Urinary bladder (tissue), 4 donors: ENCODE data around the gene LITAF. TPM values are rescaled to one million over a fixed set of nuclear protein-coding genes. Genes with fewer than 3 reads are reported as not detected.

Experiments
- DNase-seq: peaks from one replicate; pipeline ENCODE4 v3.0.0-alpha.2; 2015; ENCODE audit errors: extremely low spot score
- H3K27ac ChIP-seq: one replicate; pipeline ENCODE4 v1.5.1; 2013; ENCODE audit warnings: low read depth, mild to moderate bottlenecking, moderate library complexity
- H3K36me3 ChIP-seq: one replicate; pipeline ENCODE4 v1.6.1; 2013; ENCODE audit warnings: mild to moderate bottlenecking, moderate library complexity; ENCODE audit not compliant: insufficient read depth
- H3K4me1 ChIP-seq: one replicate; pipeline ENCODE4 v1.6.1; 2013; ENCODE audit warnings: mild to moderate bottlenecking, moderate library complexity; ENCODE audit not compliant: insufficient read depth
- H3K4me3 ChIP-seq: one replicate; pipeline ENCODE4 v1.5.1; 2013; ENCODE audit warnings: low read depth, low read length
- WGBS: extraction: QIAGEN DNeasy Blood & Tissue Kit; methylation state at CpG from one replicate; pipeline ENCODE4 v1.1.7; 2013; 5-methylcytosine and 5-hydroxymethylcytosine counted together
- polyA plus RNA-seq: library from polyadenylated mRNA; stranded (reverse); fragments of 200-250 nt; gene quantifications from one replicate; pipeline ENCODE4 v1.2.3, GENCODE V29; 2013
- total RNA-seq: library from RNA; depleted of rRNA; stranded (reverse); fragments of >200 nt; gene quantifications from one replicate; pipeline ENCODE4 v1.2.3, GENCODE V29; 2014
- donor health status: healthy with polysubstance abuse.
- donor health status: healthy.

Gene LITAF
- total and polyA plus RNA-seq, 2 donors: 69.7 to 120 TPM

DNA sequence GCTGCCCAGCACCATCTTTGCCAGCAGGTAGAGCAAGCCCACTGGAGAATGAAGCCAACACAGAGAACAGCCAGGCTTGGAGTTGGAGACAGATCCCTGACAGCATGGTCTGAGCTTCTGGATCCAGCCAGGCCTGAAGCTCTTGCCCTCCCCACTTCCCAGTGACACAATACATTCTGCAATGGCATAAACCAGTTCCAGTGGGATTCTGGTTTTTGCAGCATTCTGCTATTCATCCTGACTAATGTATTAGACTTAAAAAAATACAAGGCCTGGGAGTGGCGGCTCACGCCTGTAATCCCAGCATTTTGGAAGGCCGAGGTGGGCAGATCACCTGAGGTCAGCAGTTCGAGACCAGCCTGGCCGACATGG, 40.6 kb upstream of the LITAF start:
- Histone ChIP-seq H3K27ac (no peak overlapping the region), H3K4me1 (no peaks in the 10 kb centered on the region), H3K4me3 (no peak overlapping the region), H3K36me3 (no peaks in the 10 kb centered on the region)
- DNase-seq: no peak
- 98% methylated on average over 5 of the region's 5 CpGs for WGBS

DNA sequence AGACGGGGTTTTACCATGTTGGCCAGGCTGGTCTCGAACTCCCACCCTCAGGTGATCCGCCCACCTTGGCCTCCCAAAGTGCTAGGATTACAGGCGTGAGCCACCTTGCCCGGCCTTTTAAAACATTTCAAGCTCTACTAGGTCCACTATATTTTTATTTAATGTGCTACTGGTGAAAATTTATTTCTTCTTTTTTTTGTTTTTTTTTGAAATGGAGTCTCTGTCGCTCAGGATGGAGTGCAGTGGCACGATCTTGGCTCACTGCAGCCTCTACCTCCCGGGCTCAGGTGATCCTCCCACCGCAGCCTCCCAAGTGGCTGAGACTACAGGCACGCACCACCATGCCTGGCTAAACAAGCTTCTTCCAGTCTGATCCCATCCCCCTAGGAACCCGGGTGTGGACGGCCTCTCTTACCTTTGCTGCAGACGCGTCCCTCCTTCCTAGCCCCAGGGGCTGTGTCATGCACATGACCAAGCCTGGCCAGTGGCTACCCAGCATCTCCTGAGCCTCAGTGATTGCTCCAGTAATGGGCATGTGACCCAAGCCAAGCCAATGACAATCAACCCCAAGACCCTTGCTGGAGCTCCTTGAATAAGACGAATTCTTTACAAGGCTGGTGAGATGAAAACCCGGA, 40.1 kb upstream of the LITAF start:
- WGBS: 97% methylated on average over 16 of the region's 16 CpGs
- H3K4me3 ChIP-seq: no peak overlapping the region
- H3K27ac ChIP-seq: no peak overlapping the region
- no peaks in the 10 kb centered on the region for H3K4me1 ChIP-seq
- H3K36me3 ChIP-seq: no peaks in the 10 kb centered on the region
- no peak for DNase-seq

DNA sequence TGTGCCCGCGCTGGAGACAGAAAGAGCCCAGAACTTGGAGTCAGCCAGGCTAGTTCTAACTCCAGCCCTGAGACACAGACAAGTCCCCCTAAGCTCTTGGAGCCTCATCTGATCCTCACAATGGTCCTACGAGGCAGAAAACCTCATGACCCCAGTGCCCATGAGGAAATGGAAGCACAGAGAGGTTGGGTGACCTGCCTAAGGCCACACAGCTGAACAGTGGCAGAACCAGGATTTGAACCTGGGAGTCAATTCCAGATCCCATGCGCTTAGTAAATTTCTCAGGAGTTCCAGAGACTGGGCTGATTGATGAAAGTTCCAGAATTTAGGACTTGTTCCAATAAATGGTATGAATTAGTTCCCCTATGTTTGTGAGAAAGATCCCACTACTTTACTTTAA, 39.0 kb upstream of the LITAF start:
- WGBS: 88% methylated on average over 4 of the region's 4 CpGs
- Histone ChIP-seq H3K4me1 (no peaks in the 10 kb centered on the region), H3K36me3 (no peaks in the 10 kb centered on the region), H3K4me3 (no peak overlapping the region), H3K27ac (no peak overlapping the region)
- no peak for DNase-seq

DNA sequence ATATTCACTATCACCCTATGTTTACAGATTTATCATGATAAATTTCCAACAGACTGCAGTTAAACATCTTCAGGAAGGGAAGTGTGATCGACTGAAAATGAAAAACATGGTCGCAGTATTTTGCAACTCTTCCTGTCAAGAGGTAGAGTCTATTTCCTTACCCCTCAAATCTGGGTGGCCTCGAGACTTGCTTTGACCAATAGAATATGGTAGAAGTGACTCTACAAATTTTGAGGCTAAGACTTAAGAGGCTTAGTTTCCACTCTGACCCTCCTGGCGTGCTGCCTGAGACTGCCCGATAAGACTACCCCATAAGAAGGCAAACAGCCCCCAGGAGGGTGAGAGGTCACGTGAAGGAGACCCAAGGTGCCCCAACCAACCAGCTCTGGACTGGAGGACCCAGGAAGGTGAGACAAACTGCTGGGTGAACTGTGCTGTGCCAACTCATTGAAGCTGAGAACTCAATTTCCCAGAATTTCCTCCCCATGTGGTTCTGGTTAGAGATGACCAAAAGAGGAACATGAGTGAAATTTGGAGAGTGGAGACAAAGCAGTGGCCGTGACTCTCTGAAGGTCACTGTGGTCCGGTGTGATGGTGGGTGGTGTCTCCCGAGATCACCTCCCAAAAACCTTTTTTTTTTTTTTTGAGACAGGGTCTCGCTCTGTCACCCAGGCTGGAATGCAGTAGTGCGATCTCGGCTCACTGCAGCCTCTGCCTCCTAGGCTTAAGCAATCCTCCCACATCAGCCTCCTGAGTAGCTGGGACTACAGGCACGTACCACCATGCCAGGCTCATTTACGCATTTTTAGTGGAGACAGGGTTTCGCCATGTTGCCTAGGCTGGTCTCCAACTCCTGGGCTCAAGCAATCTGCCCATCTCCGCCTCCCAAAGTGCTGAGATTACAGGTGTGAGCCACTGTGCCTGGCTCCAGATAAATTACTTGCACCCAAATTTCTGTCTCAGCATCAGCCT, 38.2 kb upstream of the LITAF start:
- Histone ChIP-seq H3K27ac (no peak overlapping the region), H3K4me1 (no peaks in the 10 kb centered on the region), H3K36me3 (no peaks in the 10 kb centered on the region), H3K4me3 (no peak overlapping the region)
- no peak for DNase-seq
- WGBS: 86% methylated on average over 16 of the region's 16 CpGs

DNA sequence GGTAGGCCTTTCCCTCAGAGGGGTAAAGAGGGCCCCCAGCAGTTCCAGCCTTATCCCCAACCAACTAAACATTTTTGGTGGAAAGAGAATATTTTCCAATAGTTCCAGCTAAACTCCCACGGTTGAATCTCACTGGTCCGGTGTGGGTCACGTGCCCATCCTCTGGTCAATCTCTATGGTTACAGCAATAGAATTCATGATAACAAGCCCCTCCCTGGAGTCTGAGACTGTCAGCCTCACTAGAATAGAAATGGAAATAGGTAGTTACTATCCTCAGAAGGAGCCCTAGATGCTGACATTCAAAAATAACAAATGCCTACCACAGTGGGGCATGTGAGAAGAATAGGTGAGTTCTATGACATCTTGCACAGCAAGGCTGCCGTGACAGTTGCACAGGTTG, 37.5 kb upstream of the LITAF start:
- Histone ChIP-seq H3K4me3 (no peak overlapping the region), H3K27ac (no peak overlapping the region), H3K4me1 (no peaks in the 10 kb centered on the region), H3K36me3 (no peaks in the 10 kb centered on the region)
- no peak for DNase-seq
- WGBS: 91% methylated on average over 4 of the region's 4 CpGs

GRCh38 chr16:11621920-11622651, 35.4 kb upstream of the LITAF start:
- Histone ChIP-seq H3K36me3 (no peaks in the 10 kb centered on the region), H3K4me3 (no peak overlapping the region), H3K4me1 (no peaks in the 10 kb centered on the region), H3K27ac (peak overlapping the region; percentile 88)
- DNase-seq: no peak
- WGBS: 17% methylated on average over 19 of the region's 19 CpGs

- 39% methylated on average over 6 of the region's 6 CpGs for WGBS
- Histone ChIP-seq H3K4me3 (no peak overlapping the region), H3K27ac (peak overlapping the region; percentile 42), H3K36me3 (no peaks in the 10 kb centered on the region), H3K4me1 (no peaks in the 10 kb centered on the region)
- no peak for DNase-seq
These were observed 34.8 kb upstream of the LITAF start for GRCh38 chr16:11621539-11621919.

GRCh38 chr16:11620243-11621003, 33.7 kb upstream of the LITAF start:
- no peak for DNase-seq
- no peak overlapping the region for H3K27ac ChIP-seq
- H3K36me3 ChIP-seq: no peaks in the 10 kb centered on the region
- H3K4me1 ChIP-seq: no peaks in the 10 kb centered on the region
- 96% methylated on average over 8 of the region's 8 CpGs for WGBS
- no peak overlapping the region for H3K4me3 ChIP-seq

DNA sequence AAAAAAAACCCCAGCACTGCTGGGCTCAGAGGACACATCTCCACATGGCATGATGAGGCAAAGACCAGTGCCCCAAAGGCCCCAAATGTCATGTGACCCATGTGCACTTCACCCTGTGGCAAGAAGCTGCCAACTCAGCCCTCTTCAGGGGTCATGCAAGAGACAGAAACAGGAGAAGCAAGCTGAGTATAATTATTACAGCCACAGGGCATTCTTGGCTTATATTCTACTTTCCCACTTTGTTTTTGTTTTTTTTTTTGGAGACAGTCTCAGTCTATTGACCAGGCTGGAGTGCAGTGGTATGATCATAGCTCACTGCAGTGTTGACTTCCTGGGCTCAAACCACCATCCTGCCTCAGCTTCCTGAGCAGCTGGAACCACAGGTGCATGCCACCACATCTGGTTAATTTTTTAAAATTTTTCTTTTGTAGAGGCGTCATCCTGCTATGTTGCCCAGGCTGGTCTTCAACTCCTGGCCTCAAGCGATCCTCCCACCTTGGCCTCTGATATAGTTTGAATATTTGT, 32.7 kb upstream of the LITAF start:
- H3K4me1 ChIP-seq: no peaks in the 10 kb centered on the region
- no peaks in the 10 kb centered on the region for H3K36me3 ChIP-seq
- DNase-seq: no peak
- WGBS: 92% methylated on average over 2 of the region's 2 CpGs
- no peak overlapping the region for H3K27ac ChIP-seq
- no peak overlapping the region for H3K4me3 ChIP-seq

DNA sequence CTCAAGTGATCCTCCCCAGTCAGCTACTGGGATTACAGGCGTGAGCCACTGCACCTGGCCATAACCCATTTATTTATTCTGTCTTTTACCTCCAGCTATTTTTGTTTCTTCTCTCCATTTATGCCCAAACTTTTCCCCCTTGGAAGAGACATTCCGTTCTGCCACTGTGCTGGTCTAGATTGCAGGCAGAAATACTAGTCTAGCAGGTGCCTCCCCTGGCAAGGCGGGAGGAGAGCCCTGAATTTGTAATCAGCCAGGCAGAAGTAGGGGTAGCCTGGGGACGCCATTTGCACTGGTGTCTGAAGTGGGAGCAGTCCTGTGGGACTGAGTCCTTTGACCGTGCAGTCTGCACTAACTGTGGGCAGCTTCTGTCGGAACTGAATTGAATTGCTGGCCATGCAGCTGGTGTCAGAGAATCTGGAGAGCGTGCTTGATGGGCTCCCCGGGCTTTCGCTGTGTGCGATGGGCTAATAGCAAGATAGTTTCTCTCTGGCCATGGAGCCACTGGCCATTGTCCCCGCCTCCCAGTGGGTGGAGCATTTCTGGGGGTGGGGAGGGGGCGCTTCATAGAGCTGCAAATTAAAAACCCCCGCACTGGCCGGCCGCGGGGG, 31.5 kb upstream of the LITAF start:
- Histone ChIP-seq H3K27ac (no peak overlapping the region), H3K36me3 (no peaks in the 10 kb centered on the region), H3K4me1 (no peaks in the 10 kb centered on the region), H3K4me3 (no peak overlapping the region)
- WGBS: 90% methylated on average over 16 of the region's 16 CpGs
- DNase-seq: no peak

DNA sequence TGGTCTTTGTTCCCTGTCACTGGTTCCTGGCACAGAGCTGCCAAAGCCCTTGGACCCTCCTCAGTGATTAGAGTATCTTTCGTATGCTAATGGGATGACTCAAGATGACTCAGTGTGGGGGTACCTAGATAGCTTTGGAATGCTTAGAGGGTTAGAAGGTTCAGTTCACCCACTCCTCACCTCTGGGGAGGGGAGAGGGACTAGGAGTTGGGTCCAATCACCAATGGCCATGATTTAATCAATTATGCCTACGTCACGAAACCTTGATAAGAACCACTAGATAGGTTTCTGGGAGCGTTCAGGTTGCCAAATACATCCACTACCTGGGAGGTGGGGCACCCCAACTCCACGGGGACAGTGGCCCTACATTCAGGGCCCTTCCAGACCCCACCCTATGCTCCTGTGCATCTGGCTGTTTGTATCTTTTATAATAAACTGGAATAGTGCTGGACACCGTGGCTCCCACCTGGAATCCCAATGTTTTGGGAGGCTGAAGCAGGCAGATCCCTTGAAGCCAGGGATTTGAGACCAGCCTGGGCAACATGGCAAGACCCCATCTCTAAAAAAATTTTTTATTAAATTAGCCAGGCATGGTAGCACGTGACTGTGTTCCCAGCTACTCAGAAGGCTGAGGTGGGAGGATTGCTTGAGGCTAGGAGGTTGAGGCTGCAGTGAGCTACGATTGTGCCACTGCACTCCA, 29.2 kb upstream of the LITAF start:
- no peak for DNase-seq
- Histone ChIP-seq H3K4me1 (no peaks in the 10 kb centered on the region), H3K36me3 (no peaks in the 10 kb centered on the region), H3K27ac (no peak overlapping the region), H3K4me3 (no peak overlapping the region)
- 75% methylated on average over 8 of the region's 8 CpGs for WGBS

- Histone ChIP-seq H3K4me1 (no peaks in the 10 kb centered on the region), H3K4me3 (no peak overlapping the region), H3K27ac (no peak overlapping the region), H3K36me3 (no peaks in the 10 kb centered on the region)
- no peak for DNase-seq
- 79% methylated on average over 10 of the region's 10 CpGs for WGBS
These were observed 28.0 kb upstream of the LITAF start for GRCh38 chr16:11614587-11615175.
